Ishikawa (cell line): ENCODE data around the gene TNFRSF18.

Source experiments
- CEBPB ChIP-seq: IDR thresholded peaks from 2 replicates; pipeline ENCODE4 v1.6.1; 2012
- CREB1 ChIP-seq: IDR thresholded peaks from 2 replicates; pipeline ENCODE4 v1.6.1; 2012; ENCODE audit warnings: low read depth
- EGR1 ChIP-seq: IDR thresholded peaks from 2 replicates; pipeline ENCODE4 v1.6.1; 2012
- EP300 ChIP-seq: IDR thresholded peaks from 2 replicates; pipeline ENCODE4 v1.6.1; 2012; ENCODE audit warnings: borderline replicate concordance
- FOXM1 ChIP-seq: IDR thresholded peaks from 2 replicates; pipeline ENCODE4 v1.6.1; 2012; ENCODE audit warnings: low read depth, borderline replicate concordance
- MAX ChIP-seq: IDR thresholded peaks from 2 replicates; pipeline ENCODE4 v1.6.1; 2012
- NFIC ChIP-seq: IDR thresholded peaks from 2 replicates; pipeline ENCODE4 v1.6.1; 2012
- RAD21 ChIP-seq: IDR thresholded peaks from 2 replicates; pipeline ENCODE4 v1.6.1; 2012; ENCODE audit warnings: low read depth
- TAF1 ChIP-seq: IDR thresholded peaks from 2 replicates; pipeline ENCODE4 v1.6.1; 2012; ENCODE audit warnings: low read depth, mild to moderate bottlenecking
- TCF12 ChIP-seq: IDR thresholded peaks from 2 replicates; pipeline ENCODE4 v1.6.1; 2012; ENCODE audit warnings: low read depth
- TEAD4 ChIP-seq: IDR thresholded peaks from 2 replicates; pipeline ENCODE4 v1.6.1; 2012
- USF1 ChIP-seq: IDR thresholded peaks from 2 replicates; pipeline ENCODE4 v1.6.1; 2012
- YY1 ChIP-seq: IDR thresholded peaks from 2 replicates; pipeline ENCODE4 v1.6.1; 2012; ENCODE audit warnings: low read depth
- ZBTB7A ChIP-seq: IDR thresholded peaks from 2 replicates; pipeline ENCODE4 v1.6.1; 2012; ENCODE audit warnings: low read depth
- TF ChIP-seq, protein P1 (sequence below): IDR thresholded peaks from 2 replicates; pipeline ENCODE4 v1.6.1; 2012; ENCODE audit warnings: low read depth, mild to moderate bottlenecking

The TNFRSF18 gene

GRCh38 chr1:1240822-1241587 is 34.6 kb upstream of the TNFRSF18 start:
- TF ChIP-seq CEBPB (no peak), ZBTB7A (peak; percentile 61; the same call in 1 of the 2 replicates), CREB1 (no peak), FOXM1 (no peak)

DNA sequence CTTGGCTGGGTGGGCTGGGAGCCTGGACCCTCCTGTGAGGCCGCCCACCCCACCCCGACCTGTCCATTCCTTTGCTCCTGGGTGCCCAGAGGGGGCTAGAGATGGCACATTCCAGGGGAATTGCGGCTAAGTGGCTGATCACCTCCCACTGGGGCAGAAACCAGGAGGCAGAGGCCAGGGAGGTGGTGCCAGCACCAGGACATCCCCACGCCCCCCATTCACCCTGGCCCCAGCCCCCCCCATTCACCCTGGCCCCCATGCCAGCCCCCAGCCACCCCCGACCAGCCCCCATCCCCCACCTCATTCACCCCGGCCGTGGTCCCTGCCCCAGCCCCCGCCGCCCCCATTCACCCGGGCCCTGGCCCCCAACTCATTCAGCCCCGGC is 33.9 kb upstream of the TNFRSF18 start:
- TF ChIP-seq MAX: no peak
- TF ChIP-seq TCF12: no peak
- no peak for TF ChIP-seq CREB1
- TF ChIP-seq NFIC: no peak
- TF ChIP-seq YY1: no peak
- TF ChIP-seq RAD21: no peak
- TF ChIP-seq CEBPB: no peak
- no peak for TF ChIP-seq TEAD4
- TF ChIP-seq FOXM1: no peak
- no peak for TF ChIP-seq EP300
- TF ChIP-seq ZBTB7A: no peak
- no peak for TF ChIP-seq USF1
- TF ChIP-seq, protein P1, sequence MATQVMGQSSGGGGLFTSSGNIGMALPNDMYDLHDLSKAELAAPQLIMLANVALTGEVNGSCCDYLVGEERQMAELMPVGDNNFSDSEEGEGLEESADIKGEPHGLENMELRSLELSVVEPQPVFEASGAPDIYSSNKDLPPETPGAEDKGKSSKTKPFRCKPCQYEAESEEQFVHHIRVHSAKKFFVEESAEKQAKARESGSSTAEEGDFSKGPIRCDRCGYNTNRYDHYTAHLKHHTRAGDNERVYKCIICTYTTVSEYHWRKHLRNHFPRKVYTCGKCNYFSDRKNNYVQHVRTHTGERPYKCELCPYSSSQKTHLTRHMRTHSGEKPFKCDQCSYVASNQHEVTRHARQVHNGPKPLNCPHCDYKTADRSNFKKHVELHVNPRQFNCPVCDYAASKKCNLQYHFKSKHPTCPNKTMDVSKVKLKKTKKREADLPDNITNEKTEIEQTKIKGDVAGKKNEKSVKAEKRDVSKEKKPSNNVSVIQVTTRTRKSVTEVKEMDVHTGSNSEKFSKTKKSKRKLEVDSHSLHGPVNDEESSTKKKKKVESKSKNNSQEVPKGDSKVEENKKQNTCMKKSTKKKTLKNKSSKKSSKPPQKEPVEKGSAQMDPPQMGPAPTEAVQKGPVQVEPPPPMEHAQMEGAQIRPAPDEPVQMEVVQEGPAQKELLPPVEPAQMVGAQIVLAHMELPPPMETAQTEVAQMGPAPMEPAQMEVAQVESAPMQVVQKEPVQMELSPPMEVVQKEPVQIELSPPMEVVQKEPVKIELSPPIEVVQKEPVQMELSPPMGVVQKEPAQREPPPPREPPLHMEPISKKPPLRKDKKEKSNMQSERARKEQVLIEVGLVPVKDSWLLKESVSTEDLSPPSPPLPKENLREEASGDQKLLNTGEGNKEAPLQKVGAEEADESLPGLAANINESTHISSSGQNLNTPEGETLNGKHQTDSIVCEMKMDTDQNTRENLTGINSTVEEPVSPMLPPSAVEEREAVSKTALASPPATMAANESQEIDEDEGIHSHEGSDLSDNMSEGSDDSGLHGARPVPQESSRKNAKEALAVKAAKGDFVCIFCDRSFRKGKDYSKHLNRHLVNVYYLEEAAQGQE: no peak
- no peak for TF ChIP-seq TAF1
- no peak for TF ChIP-seq EGR1

DNA sequence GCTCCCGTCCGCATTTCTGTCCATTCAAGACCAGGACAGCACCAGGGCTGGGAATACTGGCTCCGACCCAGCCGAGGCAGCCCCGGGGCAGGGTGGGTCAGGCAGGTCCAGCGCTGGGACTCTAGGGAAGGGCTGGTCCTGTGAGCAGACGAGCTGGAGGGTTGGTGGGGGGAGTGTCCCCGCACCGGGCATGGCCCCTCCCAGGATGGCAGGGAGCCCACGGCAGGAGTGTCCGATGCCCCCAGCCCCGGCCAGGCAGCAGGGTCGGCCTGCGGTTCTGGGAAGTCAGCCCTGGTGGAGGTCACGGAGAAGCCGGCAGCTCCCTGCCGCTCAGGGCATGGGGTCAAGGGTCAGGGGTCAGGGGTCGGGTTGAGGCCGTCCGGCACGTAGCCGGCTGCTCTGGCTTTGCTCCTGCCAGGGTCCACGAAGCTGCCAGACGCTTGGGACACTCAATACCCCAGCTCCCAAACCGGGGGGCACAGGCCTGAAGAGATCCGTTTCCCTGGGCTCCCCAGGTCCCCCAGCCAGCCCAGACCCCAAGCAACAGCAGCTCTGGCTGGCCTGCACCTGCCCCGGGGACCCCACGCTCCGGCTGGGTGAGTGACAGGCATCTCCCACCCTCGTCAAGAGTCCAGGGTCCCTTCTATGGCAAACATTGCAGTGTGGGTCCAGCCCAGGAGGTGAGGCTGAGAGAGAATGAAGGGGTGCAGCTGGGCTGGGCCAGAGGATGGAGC is 33.4 kb upstream of the TNFRSF18 start:
- TF ChIP-seq CREB1: no peak
- no peak for TF ChIP-seq USF1
- no peak for TF ChIP-seq EGR1
- no peak for TF ChIP-seq CEBPB
- no peak for TF ChIP-seq ZBTB7A
- TF ChIP-seq MAX: no peak
- TF ChIP-seq YY1: no peak
- no peak for TF ChIP-seq FOXM1
- TF ChIP-seq TEAD4: no peak
- TF ChIP-seq RAD21: no peak
- no peak for TF ChIP-seq TCF12
- no peak for TF ChIP-seq NFIC
- TF ChIP-seq EP300: no peak
- no peak for TF ChIP-seq TAF1
- TF ChIP-seq, protein P1: no peak

GRCh38 chr1:1239227-1239613 is 32.8 kb upstream of the TNFRSF18 start:
- TF ChIP-seq ZBTB7A (no peak), USF1 (no peak), CEBPB (no peak), CREB1 (no peak), FOXM1 (no peak), TEAD4 (no peak), NFIC (no peak), YY1 (no peak), RAD21 (no peak), TCF12 (no peak), EGR1 (no peak), EP300 (no peak), TAF1 (no peak), MAX (no peak)
- TF ChIP-seq, protein P1: no peak
